Suprapubic skin (tissue), 4 donors: ENCODE results near the gene FER.

Experiments used
- CTCF ChIP-seq, 2 donors: fragments of 200-600 bp in 1 of 2; fragments of 450-650 bp in 1 of 2; sonication (generic) in 1 of 2; IDR thresholded peaks; one replicate each; pipeline ENCODE4 v1.5.1; 2016 to 2019; ENCODE audit warnings: antibody characterized with exemption in 2 of 2, mild to moderate bottlenecking in 1 of 2, moderate library complexity in 1 of 2
- EP300 ChIP-seq: sonication (generic); formaldehyde crosslinking; IDR thresholded peaks from one replicate; pipeline ENCODE4 v1.6.1; 2017; ENCODE audit warnings: antibody characterized with exemption
- POLR2A ChIP-seq, 2 donors: fragments of 450-650 bp; IDR thresholded peaks; one replicate each; pipeline ENCODE4 v1.6.1; 2017; ENCODE audit warnings: antibody characterized with exemption in 2 of 2, mild to moderate bottlenecking in 2 of 2, moderate library complexity in 2 of 2
- POLR2AphosphoS5 ChIP-seq, 3 donors: sonication (generic); formaldehyde crosslinking; IDR thresholded peaks; one replicate each; pipeline ENCODE4 v1.6.1; 2017; ENCODE audit warnings: antibody characterized with exemption in 3 of 3

DNA sequence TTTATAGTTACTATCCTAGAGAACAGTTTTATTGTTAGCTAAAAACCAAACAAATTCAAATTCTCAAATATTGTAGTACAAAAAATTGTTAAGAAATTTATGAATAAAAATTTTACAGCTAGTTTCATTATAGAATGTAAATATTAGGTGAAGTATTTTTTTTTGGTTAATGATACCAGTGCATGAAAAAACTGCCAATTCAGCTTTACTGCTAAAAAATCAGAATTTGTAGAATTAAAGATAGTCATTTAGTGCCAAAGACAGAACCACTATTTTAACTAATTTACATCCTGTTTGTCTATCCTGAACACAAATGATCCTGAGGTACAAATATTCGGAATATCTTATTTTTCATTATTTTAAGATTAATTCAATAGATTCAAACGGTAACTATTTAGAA lies 202.6 kb downstream of the FER start:
- TF ChIP-seq POLR2A (IDR thresholded peaks at IDR 0.05) (no peak), CTCF (IDR thresholded peaks at IDR 0.05) (no peak), EP300 (no peak), POLR2AphosphoS5 (IDR thresholded peaks at IDR 0.05) (no peak)
